Neutrophil (primary cell): Measurements from ENCODE around the gene CAPRIN2.

ENCODE experiments used
- H3K27ac ChIP-seq: fragments of 200-600 bp; sonication (generic); 2 replicates; pipeline ENCODE4 v1.5.1; 2016; ENCODE audit warnings: mild to moderate bottlenecking, moderate library complexity
- H3K27me3 ChIP-seq: fragments of 200-600 bp; sonication (generic); 2 replicates; pipeline ENCODE4 v1.6.0; 2016; ENCODE audit warnings: mild to moderate bottlenecking
- H3K36me3 ChIP-seq: fragments of 200-600 bp; sonication (generic); 2 replicates; pipeline ENCODE4 v1.5.1; 2017
- H3K4me1 ChIP-seq, 2 experiments: fragments of 200-600 bp in 1 of 2; sonication (generic) in 1 of 2; 1 replicate in 1 of 2; 2 replicates in 1 of 2; pipeline versions ENCODE4 v1.5.1 to v1.6.1; 2013 to 2016; ENCODE audit warnings: low read depth in 1 of 2, low read length in 1 of 2, mild to moderate bottlenecking in 1 of 2, moderate library complexity in 1 of 2; ENCODE audit not compliant: control insufficient read depth in 1 of 2, insufficient read depth in 1 of 2
- H3K4me3 ChIP-seq, 2 experiments: fragments of 200-600 bp in 1 of 2; sonication (generic) in 1 of 2; 1 replicate in 1 of 2; 2 replicates in 1 of 2; pipeline ENCODE4 v1.5.1; 2013 to 2016; ENCODE audit warnings: low read depth in 1 of 2, low read length in 1 of 2, mild to moderate bottlenecking in 1 of 2, moderate library complexity in 1 of 2
- H3K9me3 ChIP-seq: fragments of 200-600 bp; sonication (generic); 2 replicates; pipeline ENCODE4 v1.5.1; 2016
- TF ChIP-seq, protein P1 (sequence below): fragments of 200-600 bp; sonication (generic); IDR thresholded peaks from 2 replicates; pipeline ENCODE4 v1.5.1; 2016; ENCODE audit warnings: antibody characterized with exemption

Gene CAPRIN2

DNA sequence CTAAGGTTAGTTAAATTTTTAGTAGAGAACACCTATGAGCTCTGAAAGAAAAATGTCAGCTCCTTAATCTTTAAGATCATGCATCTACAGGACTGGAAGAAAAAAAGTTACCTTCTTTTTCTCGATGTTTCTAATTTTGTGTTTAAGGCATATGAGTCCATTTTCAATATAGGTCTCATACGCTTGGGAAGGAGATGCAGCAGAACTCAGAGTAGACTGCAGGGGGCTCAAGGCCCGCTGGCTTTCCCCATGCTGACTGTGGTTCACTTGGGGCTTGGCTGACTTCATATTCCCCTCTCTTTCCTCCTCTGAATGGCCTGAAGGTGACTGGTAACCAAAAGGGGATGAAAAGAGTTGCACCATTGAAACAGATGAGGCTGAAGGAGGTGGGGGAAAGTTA lies 1.5 kb downstream of the CAPRIN2 start:
- Histone ChIP-seq H3K4me3 (no peak overlapping the region), H3K9me3 (no peaks in the 10 kb centered on the region), H3K27ac (no peak overlapping the region), H3K27me3 (peaks cover 25% of the 10 kb centered on the region), H3K4me1 (peaks cover 12 to 13% of the 10 kb centered on the region in 2 experiments), H3K36me3 (no peaks in the 10 kb centered on the region)
- TF ChIP-seq, protein P1, sequence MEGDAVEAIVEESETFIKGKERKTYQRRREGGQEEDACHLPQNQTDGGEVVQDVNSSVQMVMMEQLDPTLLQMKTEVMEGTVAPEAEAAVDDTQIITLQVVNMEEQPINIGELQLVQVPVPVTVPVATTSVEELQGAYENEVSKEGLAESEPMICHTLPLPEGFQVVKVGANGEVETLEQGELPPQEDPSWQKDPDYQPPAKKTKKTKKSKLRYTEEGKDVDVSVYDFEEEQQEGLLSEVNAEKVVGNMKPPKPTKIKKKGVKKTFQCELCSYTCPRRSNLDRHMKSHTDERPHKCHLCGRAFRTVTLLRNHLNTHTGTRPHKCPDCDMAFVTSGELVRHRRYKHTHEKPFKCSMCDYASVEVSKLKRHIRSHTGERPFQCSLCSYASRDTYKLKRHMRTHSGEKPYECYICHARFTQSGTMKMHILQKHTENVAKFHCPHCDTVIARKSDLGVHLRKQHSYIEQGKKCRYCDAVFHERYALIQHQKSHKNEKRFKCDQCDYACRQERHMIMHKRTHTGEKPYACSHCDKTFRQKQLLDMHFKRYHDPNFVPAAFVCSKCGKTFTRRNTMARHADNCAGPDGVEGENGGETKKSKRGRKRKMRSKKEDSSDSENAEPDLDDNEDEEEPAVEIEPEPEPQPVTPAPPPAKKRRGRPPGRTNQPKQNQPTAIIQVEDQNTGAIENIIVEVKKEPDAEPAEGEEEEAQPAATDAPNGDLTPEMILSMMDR: no peak

DNA sequence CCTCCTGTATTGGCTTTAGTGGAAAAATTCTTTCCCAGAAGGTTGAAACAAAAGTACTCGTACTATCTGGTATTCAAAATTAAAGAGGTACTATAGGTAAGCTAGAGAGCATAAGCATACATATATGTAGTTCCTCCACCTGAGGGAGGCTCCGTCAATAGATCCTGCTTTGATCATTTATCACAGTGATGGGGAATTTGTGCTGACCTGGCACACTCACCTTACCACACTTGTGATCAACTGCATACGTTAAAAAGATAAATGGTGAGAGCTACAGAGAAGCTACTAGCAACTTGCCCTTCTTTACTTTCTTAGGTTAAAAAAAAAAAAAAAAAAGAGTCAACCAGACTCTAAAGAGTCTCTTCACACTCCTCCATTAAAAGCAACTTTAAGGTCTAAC lies 2.5 kb downstream of the CAPRIN2 start:
- TF ChIP-seq, protein P1: no peak
- Histone ChIP-seq H3K4me3 (no peak overlapping the region), H3K4me1 (peaks cover 12 to 13% of the 10 kb centered on the region in 2 experiments), H3K36me3 (no peaks in the 10 kb centered on the region), H3K9me3 (no peaks in the 10 kb centered on the region), H3K27ac (no peak overlapping the region), H3K27me3 (peaks cover 25% of the 10 kb centered on the region)

DNA sequence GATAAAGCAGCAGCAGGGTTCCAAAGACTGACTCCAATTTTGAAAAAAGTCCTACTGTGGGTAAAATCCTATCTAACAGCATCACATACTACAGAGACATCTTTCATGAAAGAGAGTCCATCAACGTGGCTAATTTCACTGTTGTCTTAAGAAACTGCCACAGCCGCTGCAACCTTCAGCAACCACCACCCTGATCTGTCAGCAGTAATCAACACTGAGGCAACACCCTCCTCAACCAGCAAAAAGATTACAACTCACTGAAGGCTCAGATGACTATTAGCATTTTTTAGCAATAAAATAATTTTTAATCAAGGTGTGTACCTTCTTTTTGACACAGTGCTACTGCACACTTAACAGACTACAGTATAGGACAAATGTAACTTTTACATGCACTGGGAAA lies 6.6 kb downstream of the CAPRIN2 start:
- no peaks in the 10 kb centered on the region for H3K4me1 ChIP-seq
- TF ChIP-seq, protein P1: no peak
- no peaks in the 10 kb centered on the region for H3K9me3 ChIP-seq
- H3K36me3 ChIP-seq: no peaks in the 10 kb centered on the region
- H3K4me3 ChIP-seq: no peak overlapping the region
- peaks cover 7% of the 10 kb centered on the region for H3K27me3 ChIP-seq
- H3K27ac ChIP-seq: no peak overlapping the region

DNA sequence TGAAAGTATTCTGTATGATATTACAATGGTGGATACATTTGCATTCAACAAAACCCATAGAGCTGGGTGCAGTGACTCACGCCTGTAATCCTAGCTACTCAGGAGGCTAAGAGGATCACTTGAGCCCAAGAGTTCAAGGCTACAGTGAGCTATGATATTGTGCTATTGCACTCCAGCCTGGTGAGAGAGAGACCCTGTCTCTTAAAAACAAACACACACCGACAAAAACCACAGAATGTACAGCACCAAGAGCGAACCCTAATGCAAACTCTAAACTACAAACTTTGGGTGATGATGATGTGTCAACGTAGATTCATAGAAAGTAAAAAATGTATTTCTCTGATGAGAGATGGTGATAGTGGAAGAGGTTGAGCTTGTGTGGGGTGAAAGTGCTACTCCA lies 8.6 kb downstream of the CAPRIN2 start:
- Histone ChIP-seq H3K4me3 (no peak overlapping the region), H3K27me3 (no peaks in the 10 kb centered on the region), H3K27ac (no peak overlapping the region), H3K9me3 (no peaks in the 10 kb centered on the region), H3K36me3 (no peaks in the 10 kb centered on the region), H3K4me1 (no peaks in the 10 kb centered on the region)
- TF ChIP-seq, protein P1: no peak

DNA sequence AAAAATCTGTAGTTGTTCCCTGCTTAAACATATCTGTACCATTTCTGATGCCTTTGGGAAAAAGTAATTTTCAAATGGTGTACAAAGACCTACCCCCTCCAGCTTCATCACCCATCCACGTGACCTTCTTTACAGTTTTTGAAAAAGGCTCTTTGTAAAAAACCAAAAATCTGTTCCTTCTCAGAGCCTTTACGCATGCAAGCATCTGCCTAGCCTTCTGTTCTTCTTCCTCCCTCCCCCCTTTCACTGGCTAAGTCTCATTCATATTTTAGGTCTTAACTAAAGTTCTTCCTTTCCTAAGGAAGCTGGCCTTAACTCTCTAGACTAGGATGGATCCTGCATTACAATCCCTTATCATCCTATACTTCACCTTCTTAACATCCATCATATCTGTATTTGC lies 10.4 kb downstream of the CAPRIN2 start:
- no peak overlapping the region for H3K4me3 ChIP-seq
- H3K9me3 ChIP-seq: no peaks in the 10 kb centered on the region
- no peaks in the 10 kb centered on the region for H3K27me3 ChIP-seq
- no peaks in the 10 kb centered on the region for H3K4me1 ChIP-seq
- no peak overlapping the region for H3K27ac ChIP-seq
- H3K36me3 ChIP-seq: no peaks in the 10 kb centered on the region
- TF ChIP-seq, protein P1: no peak

DNA sequence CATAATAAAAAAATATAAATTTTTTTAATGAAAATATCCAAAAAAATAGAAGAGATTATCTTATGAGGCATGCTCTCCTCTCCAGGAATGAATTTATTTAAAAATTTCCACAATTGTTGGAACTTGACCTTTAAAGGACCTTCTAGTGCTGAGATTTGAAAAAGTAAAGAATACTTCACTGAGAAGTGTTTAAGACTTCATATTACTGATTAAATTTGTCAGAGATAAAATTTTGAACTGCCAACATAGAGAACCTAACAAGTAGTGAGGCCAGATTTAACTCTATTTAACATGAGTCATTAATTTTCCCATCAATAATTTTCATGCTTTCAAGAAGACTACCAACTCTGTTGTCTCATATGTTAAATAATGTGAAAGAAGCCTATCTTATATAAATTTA lies 14.5 kb downstream of the CAPRIN2 start:
- Histone ChIP-seq H3K4me1 (no peaks in the 10 kb centered on the region), H3K4me3 (no peak overlapping the region), H3K27me3 (no peaks in the 10 kb centered on the region), H3K9me3 (no peaks in the 10 kb centered on the region), H3K36me3 (no peaks in the 10 kb centered on the region), H3K27ac (no peak overlapping the region)
- TF ChIP-seq, protein P1: no peak
